DOHH2 (cell line): Measurements from ENCODE around the gene TIMM44.

Experiments
- H3F3A ChIP-seq: fragments of 200-600 bp; sonication (generic), shearing (Covaris generic); 2 replicates; pipeline ENCODE4 v1.6.0; 2016; ENCODE audit warnings: antibody characterized with exemption, mild to moderate bottlenecking; ENCODE audit not compliant: control insufficient read depth, insufficient read depth
- H3K27ac ChIP-seq: fragments of 200-600 bp; sonication (generic); 2 replicates; pipeline ENCODE4 v1.5.1; 2014; ENCODE audit warnings: low read depth, mild to moderate bottlenecking, low read length, moderate library complexity
- H3K27me3 ChIP-seq: fragments of 200-600 bp; sonication (generic); 2 replicates; pipeline ENCODE4 v1.6.1; 2014; ENCODE audit warnings: mild to moderate bottlenecking, low read length, mixed read lengths; ENCODE audit not compliant: control insufficient read depth
- H3K36me3 ChIP-seq: fragments of 200-600 bp; sonication (generic); 2 replicates; pipeline ENCODE4 v1.6.1; 2014; ENCODE audit warnings: mild to moderate bottlenecking, low read length, moderate library complexity, mixed read lengths; ENCODE audit not compliant: control insufficient read depth
- H3K4me1 ChIP-seq: fragments of 200-600 bp; sonication (generic); 2 replicates; pipeline ENCODE4 v1.6.1; 2014; ENCODE audit warnings: mild to moderate bottlenecking, low read length, mixed read lengths; ENCODE audit not compliant: control insufficient read depth
- H3K4me2 ChIP-seq: fragments of 200-600 bp; sonication (generic); 2 replicates; pipeline ENCODE4 v1.6.0; 2014; ENCODE audit warnings: mild to moderate bottlenecking, low read length, moderate library complexity
- H3K4me3 ChIP-seq: fragments of 200-600 bp; sonication (generic); 2 replicates; pipeline ENCODE4 v1.5.1; 2014; ENCODE audit warnings: mild to moderate bottlenecking, low read length, mixed read lengths
- H3K79me2 ChIP-seq: fragments of 200-600 bp; sonication (generic); 2 replicates; pipeline ENCODE4 v1.6.1; 2014; ENCODE audit warnings: mild to moderate bottlenecking, low read length, mixed read lengths; ENCODE audit not compliant: control insufficient read depth
- H3K9me2 ChIP-seq: fragments of 200-600 bp; sonication (generic); replicated peaks from 2 replicates; pipeline ENCODE4 v1.6.1; 2014; ENCODE audit warnings: mild to moderate bottlenecking, low read length, mixed read lengths; ENCODE audit not compliant: control insufficient read depth
- H3K9me3 ChIP-seq: fragments of 200-600 bp; sonication (generic); 2 replicates; pipeline ENCODE4 v1.6.1; 2014; ENCODE audit warnings: antibody characterized with exemption, low read length, mixed read lengths; ENCODE audit not compliant: control insufficient read depth, insufficient read depth
- H4K20me1 ChIP-seq: fragments of 200-600 bp; sonication (generic); 2 replicates; pipeline ENCODE4 v1.6.0; 2014; ENCODE audit warnings: low read depth, mild to moderate bottlenecking, antibody characterized with exemption, low read length, moderate library complexity; ENCODE audit not compliant: control insufficient read depth, insufficient read depth
- CTCF ChIP-seq: fragments of 200-600 bp; sonication (generic); IDR thresholded peaks from one replicate; pipeline ENCODE4 v1.5.1; 2014; ENCODE audit warnings: antibody characterized with exemption, mild to moderate bottlenecking, low read depth, low read length; ENCODE audit not compliant: poor library complexity, severe bottlenecking
- EZH2phosphoT487 ChIP-seq: fragments of 200-600 bp; sonication (generic); IDR thresholded peaks from 2 replicates; pipeline ENCODE4 v1.6.1; 2017; ENCODE audit warnings: borderline replicate concordance, mild to moderate bottlenecking, antibody characterized with exemption, low read length, moderate library complexity, mixed read lengths

Gene TIMM44

GRCh38 chr19:7922836-7923195 lies 20.6 kb downstream of the TIMM44 start:
- TF ChIP-seq CTCF (no peak), EZH2phosphoT487 (no peak)
- Histone ChIP-seq H3K36me3 (peaks cover 8% of the 10 kb centered on the region), H3K27ac (no peak overlapping the region), H3F3A (peaks cover 8% of the 10 kb centered on the region; the same call in 1 of the 2 replicates), H4K20me1 (peaks cover 10% of the 10 kb centered on the region; the same call in 1 of the 2 replicates), H3K79me2 (no peaks in the 10 kb centered on the region), H3K9me2 (no peaks in the 10 kb centered on the region), H3K4me3 (no peak overlapping the region), H3K9me3 (no peaks in the 10 kb centered on the region), H3K4me2 (no peak overlapping the region), H3K27me3 (peaks cover 13% of the 10 kb centered on the region), H3K4me1 (peaks cover 35% of the 10 kb centered on the region)

GRCh38 chr19:7921967-7922835 lies 21.3 kb downstream of the TIMM44 start:
- H3K27me3 ChIP-seq = peaks cover 20% of the 10 kb centered on the region
- no peaks in the 10 kb centered on the region for H3K9me2 ChIP-seq
- no peaks in the 10 kb centered on the region for H3K79me2 ChIP-seq
- no peak overlapping the region for H3K4me3 ChIP-seq
- H3K4me2 ChIP-seq = no peak overlapping the region
- no peak overlapping the region for H3K27ac ChIP-seq
- no peak for TF ChIP-seq EZH2phosphoT487
- no peaks in the 10 kb centered on the region for H3K9me3 ChIP-seq
- H4K20me1 ChIP-seq = peaks cover 10% of the 10 kb centered on the region; the same call in 1 of the 2 replicates
- H3F3A ChIP-seq = peaks cover 8% of the 10 kb centered on the region; the same call in 1 of the 2 replicates
- H3K36me3 ChIP-seq = peaks cover 7% of the 10 kb centered on the region
- peaks cover 41% of the 10 kb centered on the region for H3K4me1 ChIP-seq

GRCh38 chr19:7921302-7921966 lies 22.0 kb downstream of the TIMM44 start:
- H3K4me1 ChIP-seq = peaks cover 48% of the 10 kb centered on the region
- peaks cover 5% of the 10 kb centered on the region; the same call in 1 of the 2 replicates for H4K20me1 ChIP-seq
- no peak for TF ChIP-seq CTCF
- no peak for TF ChIP-seq EZH2phosphoT487
- H3K27me3 ChIP-seq = peaks cover 27% of the 10 kb centered on the region
- no peak overlapping the region for H3K27ac ChIP-seq
- no peaks in the 10 kb centered on the region for H3K79me2 ChIP-seq
- peak overlapping the region; percentile 97 for H3K4me2 ChIP-seq
- peak overlapping the region; percentile 82 for H3K4me3 ChIP-seq
- H3K36me3 ChIP-seq = peaks cover 4% of the 10 kb centered on the region
- no peaks in the 10 kb centered on the region for H3K9me2 ChIP-seq
- peaks cover 5% of the 10 kb centered on the region; the same call in 1 of the 2 replicates for H3F3A ChIP-seq
- H3K9me3 ChIP-seq = no peaks in the 10 kb centered on the region
